GM12875 (cell line): Measurements from ENCODE around the gene PXDN.
"Not testable (repeated sequence)": the region's sequence is repeated elsewhere in the genome, so short reads cannot be mapped to it uniquely, and the experiment has no call there.

Experiments
- H3K4me3 ChIP-seq: one replicate; pipeline ENCODE4 v1.5.1; 2011; ENCODE audit warnings: low read depth, low read length, control low read depth
- TF ChIP-seq, protein P1 (sequence below): IDR thresholded peaks from 2 replicates; pipeline ENCODE4 v1.5.1; 2011; ENCODE audit warnings: low read depth, mild to moderate bottlenecking, control low read depth, inconsistent platforms, low read length, moderate library complexity, borderline replicate concordance; ENCODE audit not compliant: insufficient read depth

The PXDN gene

GRCh38 chr2:1738163-1738562 lies 6.2 kb downstream of the PXDN start:
- H3K4me3 ChIP-seq, result no peak overlapping the region
- TF ChIP-seq, protein P1, sequence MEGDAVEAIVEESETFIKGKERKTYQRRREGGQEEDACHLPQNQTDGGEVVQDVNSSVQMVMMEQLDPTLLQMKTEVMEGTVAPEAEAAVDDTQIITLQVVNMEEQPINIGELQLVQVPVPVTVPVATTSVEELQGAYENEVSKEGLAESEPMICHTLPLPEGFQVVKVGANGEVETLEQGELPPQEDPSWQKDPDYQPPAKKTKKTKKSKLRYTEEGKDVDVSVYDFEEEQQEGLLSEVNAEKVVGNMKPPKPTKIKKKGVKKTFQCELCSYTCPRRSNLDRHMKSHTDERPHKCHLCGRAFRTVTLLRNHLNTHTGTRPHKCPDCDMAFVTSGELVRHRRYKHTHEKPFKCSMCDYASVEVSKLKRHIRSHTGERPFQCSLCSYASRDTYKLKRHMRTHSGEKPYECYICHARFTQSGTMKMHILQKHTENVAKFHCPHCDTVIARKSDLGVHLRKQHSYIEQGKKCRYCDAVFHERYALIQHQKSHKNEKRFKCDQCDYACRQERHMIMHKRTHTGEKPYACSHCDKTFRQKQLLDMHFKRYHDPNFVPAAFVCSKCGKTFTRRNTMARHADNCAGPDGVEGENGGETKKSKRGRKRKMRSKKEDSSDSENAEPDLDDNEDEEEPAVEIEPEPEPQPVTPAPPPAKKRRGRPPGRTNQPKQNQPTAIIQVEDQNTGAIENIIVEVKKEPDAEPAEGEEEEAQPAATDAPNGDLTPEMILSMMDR, result no peak

DNA sequence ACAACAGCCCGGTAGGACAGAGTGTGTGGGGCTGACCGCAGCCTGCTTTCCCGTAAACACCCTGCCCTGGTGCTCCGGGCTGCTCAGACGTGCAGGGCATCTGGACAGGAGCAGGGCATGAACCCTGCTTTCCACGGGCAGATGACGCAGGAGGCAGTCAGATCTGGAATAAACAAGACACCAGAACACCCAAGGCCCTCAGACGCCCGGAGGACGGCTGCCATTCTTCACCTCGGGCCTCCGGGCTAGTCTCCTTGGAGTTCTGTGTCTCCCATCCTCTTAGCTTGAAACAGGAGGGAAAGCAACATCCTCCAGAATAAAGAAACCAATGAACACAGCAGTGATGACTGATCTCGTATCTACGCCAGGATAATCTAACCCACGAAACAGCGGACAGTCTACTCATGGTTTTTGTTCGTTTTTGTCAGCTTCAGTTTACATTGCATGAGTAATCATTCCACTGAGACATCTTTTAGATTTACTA lies 7.3 kb downstream of the PXDN start:
- no peak overlapping the region for H3K4me3 ChIP-seq
- TF ChIP-seq, protein P1, result no peak

DNA sequence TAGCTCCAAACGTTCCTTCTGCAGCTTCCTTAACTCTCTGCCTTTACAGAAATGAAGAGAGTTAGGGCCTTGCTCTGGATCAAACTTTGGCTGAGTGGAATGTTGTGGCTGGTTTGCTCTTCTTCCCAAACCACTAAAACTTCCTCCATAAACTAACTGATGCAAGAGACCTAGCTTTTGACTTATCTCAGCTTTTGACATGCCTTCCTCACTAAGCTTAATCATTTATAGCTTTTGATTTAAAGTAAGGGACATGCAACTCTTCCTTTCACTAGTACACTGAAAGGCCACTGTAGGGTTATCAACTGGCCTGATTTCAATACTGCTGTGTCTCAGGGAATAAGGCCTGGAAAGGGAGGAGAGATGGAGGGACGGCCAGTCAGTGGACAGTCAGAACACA lies 8.3 kb downstream of the PXDN start:
- TF ChIP-seq, protein P1, result no peak
- H3K4me3 ChIP-seq, result no peak overlapping the region

- not testable (repeated sequence) for H3K4me3 ChIP-seq
These were observed 11.0 kb downstream of the PXDN start for GRCh38 chr2:1733298-1733697.

DNA sequence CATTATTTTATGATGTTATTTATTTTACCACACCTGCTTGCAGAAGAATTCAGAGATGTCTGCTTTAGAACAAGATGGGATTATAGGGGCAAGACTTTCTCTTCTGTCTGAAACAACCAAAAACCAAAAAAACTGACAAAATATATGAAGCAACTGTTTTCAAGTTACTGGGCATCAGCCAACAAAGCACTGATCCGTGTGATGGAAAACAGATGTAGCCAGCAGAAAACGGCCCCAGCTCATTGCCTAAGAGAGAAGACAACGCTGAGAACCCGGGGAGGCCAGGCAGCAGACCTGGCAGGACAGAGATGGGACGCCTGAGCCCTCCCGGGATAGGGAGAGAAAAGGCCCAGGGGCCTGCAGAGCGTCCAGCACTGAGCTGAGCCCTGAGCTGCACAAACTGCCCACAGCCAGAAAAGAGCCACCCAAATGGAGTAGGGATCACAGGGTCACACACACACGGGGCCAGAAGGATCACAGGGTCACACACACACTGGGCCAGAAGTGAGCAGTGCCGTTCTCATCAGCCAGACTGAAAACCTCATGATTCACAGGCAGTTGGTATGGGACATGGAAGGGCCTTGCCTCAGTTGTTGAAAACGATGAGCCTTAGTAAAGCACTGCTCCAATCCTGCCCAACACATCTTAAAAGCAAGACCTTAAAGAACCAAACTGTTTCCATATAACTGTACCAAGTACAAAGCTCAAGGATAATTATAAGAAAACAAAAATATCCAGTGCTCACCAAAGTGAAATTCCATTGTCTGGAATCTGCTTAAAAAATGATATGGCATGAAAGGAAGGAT lies 12.1 kb downstream of the PXDN start:
- H3K4me3 ChIP-seq, result no peak overlapping the region
- TF ChIP-seq, protein P1, result no peak

DNA sequence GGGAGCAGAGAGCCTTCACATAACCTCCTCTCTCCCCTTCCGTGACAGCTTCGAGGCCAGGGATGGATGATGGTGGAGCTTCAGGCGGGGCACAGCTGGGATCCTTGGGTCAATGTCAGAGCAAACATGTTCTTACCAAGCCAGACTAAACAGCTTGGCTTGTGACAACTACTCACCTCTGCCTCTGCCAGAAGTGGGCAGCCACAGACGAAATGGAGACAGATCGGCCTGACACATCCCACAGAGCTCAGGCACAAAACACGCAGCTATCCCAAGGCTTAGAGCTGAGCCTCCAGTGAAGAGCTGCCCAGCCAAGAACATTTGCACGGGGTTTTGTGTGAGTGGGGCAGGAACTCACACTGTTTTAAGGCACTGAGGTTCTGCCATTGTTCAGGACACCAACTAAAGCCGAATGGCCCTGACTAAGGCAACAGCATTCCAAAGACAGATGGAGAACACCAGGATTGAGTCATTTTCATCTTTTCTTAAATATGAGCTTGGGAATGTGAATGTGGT lies 12.8 kb downstream of the PXDN start:
- no peak overlapping the region for H3K4me3 ChIP-seq
- TF ChIP-seq, protein P1, result no peak

DNA sequence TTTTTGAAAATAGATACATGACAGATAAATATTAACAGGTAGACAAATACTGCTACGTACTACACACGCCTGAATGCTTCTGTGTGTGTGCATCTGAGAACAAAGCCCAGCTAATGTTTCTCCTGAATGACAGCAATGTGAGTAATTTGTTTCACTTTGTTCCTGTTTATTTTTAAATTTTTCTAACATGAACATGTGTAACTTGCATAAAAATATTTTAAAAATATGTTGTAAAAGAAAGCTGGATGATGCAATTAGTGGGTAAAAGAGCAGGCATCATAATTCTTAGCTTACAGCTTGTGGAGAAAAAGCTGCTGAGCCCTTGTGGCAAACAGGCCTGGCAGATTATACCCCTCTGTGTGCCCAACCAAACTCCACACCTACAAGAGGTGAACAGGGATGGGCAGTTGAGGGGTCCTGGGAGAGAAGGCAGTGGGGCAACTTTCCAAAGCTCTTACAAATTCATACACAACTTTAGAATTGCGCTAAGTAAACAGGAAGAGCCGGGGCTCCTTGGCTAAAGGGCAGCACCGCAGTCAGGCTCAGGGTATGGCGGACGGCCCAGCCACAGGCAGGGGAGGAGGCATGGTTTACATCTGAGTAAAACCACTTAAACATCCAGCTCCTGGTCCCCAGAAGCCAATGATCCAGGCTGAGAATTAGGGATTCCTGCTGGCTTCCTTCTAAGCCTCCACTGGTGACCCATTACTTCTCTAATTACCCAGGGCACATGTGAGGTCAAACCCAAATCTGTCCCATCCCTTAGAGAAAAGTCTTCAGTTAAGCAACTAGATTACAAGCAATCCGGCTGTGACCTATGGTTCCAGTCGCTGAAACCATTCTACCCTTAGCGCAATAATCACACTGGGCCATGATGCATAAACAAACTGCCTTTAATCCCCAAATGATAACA lies 14.0 kb downstream of the PXDN start:
- TF ChIP-seq, protein P1, result no peak
- no peak overlapping the region for H3K4me3 ChIP-seq
